Mesothelial cell of epicardium (in vitro differentiated cells): ENCODE measurements around the gene CLIC5. TPM values are rescaled to one million over a fixed set of nuclear protein-coding genes. Genes with fewer than 3 reads are reported as not detected.

ENCODE experiments used
- DNase-seq, 2 experiments: peaks; one replicate each; pipeline ENCODE4 v3.0.0; 2021; ENCODE audit warnings: low spot score in 2 of 2; ENCODE audit not compliant: unreplicated experiment in 2 of 2
- H3K27ac Mint-ChIP-seq: 2 replicates; pipeline ENCODE4 v1.8.0; 2021; ENCODE audit warnings: mixed read lengths
- H3K27me3 Mint-ChIP-seq: 2 replicates; pipeline ENCODE4 v1.8.0; 2021; ENCODE audit warnings: low read depth, mixed read lengths
- H3K36me3 Mint-ChIP-seq: 2 replicates; pipeline ENCODE4 v1.8.0; 2021; ENCODE audit warnings: mixed read lengths
- H3K4me1 Mint-ChIP-seq: 2 replicates; pipeline ENCODE4 v1.8.0; 2021; ENCODE audit warnings: mixed read lengths
- H3K4me3 Mint-ChIP-seq: 2 replicates; pipeline ENCODE4 v1.8.0; 2021; ENCODE audit warnings: mild to moderate bottlenecking, moderate library complexity, mixed read lengths
- H3K9me3 Mint-ChIP-seq: 2 replicates; pipeline ENCODE4 v1.8.0; 2021; ENCODE audit warnings: mixed read lengths
- CTCF ChIP-seq: fragments of 200-600 bp; sonication (generic); IDR thresholded peaks from one replicate; pipeline ENCODE4 v1.5.0; 2021; ENCODE audit warnings: antibody characterized with exemption; ENCODE audit not compliant: unreplicated experiment
- total RNA-seq: library from RNA; stranded (reverse); gene quantifications from 3 replicates; pipeline ENCODE4 v1.2.1, GENCODE V29; 2021

The CLIC5 gene
- total RNA-seq, 1 donor from 2014 or later = 1.8 TPM

GRCh38 chr6:45903959-45904358 lies 111.7 kb downstream of the CLIC5 start:
- Mint-ChIP-seq H3K36me3 (no peaks in the 10 kb centered on the region), H3K4me1 (peaks cover 6% of the 10 kb centered on the region), H3K4me3 (no peak overlapping the region), H3K27me3 (no peaks in the 10 kb centered on the region), H3K27ac (no peak overlapping the region), H3K9me3 (peaks cover 35% of the 10 kb centered on the region)
- no peak for DNase-seq
- no peak for TF ChIP-seq CTCF

GRCh38 chr6:45902984-45903383 lies 112.7 kb downstream of the CLIC5 start:
- no peaks in the 10 kb centered on the region for H3K27me3 Mint-ChIP-seq
- peaks cover 6% of the 10 kb centered on the region for H3K4me1 Mint-ChIP-seq
- TF ChIP-seq CTCF = no peak
- H3K36me3 Mint-ChIP-seq = no peaks in the 10 kb centered on the region
- H3K9me3 Mint-ChIP-seq = peaks cover 26% of the 10 kb centered on the region
- H3K27ac Mint-ChIP-seq = no peak overlapping the region
- no peak overlapping the region for H3K4me3 Mint-ChIP-seq
- no peak for DNase-seq

- TF ChIP-seq CTCF = no peak
- H3K4me1 Mint-ChIP-seq = peaks cover 6% of the 10 kb centered on the region
- no peak for DNase-seq
- H3K9me3 Mint-ChIP-seq = peaks cover 17% of the 10 kb centered on the region
- no peaks in the 10 kb centered on the region for H3K27me3 Mint-ChIP-seq
- H3K4me3 Mint-ChIP-seq = no peak overlapping the region
- H3K36me3 Mint-ChIP-seq = no peaks in the 10 kb centered on the region
- H3K27ac Mint-ChIP-seq = no peak overlapping the region
Measured at GRCh38 chr6:45901767-45902650, 113.7 kb downstream of the CLIC5 start.

GRCh38 chr6:45900808-45901752 lies 114.6 kb downstream of the CLIC5 start:
- Mint-ChIP-seq H3K36me3 (no peaks in the 10 kb centered on the region), H3K27me3 (no peaks in the 10 kb centered on the region), H3K27ac (no peak overlapping the region), H3K4me3 (no peak overlapping the region), H3K4me1 (peaks cover 6% of the 10 kb centered on the region), H3K9me3 (peaks cover 14% of the 10 kb centered on the region)
- DNase-seq = no peak
- no peak for TF ChIP-seq CTCF

- H3K4me3 Mint-ChIP-seq = no peak overlapping the region
- no peaks in the 10 kb centered on the region for H3K9me3 Mint-ChIP-seq
- no peaks in the 10 kb centered on the region for H3K27me3 Mint-ChIP-seq
- H3K27ac Mint-ChIP-seq = no peak overlapping the region
- no peaks in the 10 kb centered on the region for H3K36me3 Mint-ChIP-seq
- no peak for DNase-seq
- no peak for TF ChIP-seq CTCF
- peaks cover 6% of the 10 kb centered on the region for H3K4me1 Mint-ChIP-seq
Measured at GRCh38 chr6:45899683-45899946, 116.0 kb downstream of the CLIC5 start.
